MG63 (cell line): ENCODE measurements around the gene ADAP1. TPM values are rescaled to one million over a fixed set of nuclear protein-coding genes. Genes with fewer than 3 reads are reported as not detected.
"Not testable (repeated sequence)": the region's sequence is repeated elsewhere in the genome, so short reads cannot be mapped to it uniquely, and the experiment has no call there.

Experiments
- DNase-seq: peaks from one replicate; pipeline ENCODE4 v3.0.0-alpha.2; 2020
- H3K27me3 ChIP-seq: fragments of 250-450 bp; sonication (Bioruptor Pico); 2 replicates; pipeline ENCODE4 v1.5.1; 2020; ENCODE audit warnings: mild to moderate bottlenecking, moderate library complexity
- H3K36me3 ChIP-seq: fragments of 250-450 bp; sonication (Bioruptor Pico); 2 replicates; pipeline ENCODE4 v1.5.1; 2020; ENCODE audit warnings: mild to moderate bottlenecking, moderate library complexity
- H3K4me3 ChIP-seq: fragments of 250-450 bp; sonication (Bioruptor Pico); 2 replicates; pipeline ENCODE4 v1.5.1; 2020; ENCODE audit warnings: mild to moderate bottlenecking, moderate library complexity
- H3K9me3 ChIP-seq: fragments of 250-450 bp; sonication (Bioruptor Pico); 2 replicates; pipeline ENCODE4 v1.5.1; 2020; ENCODE audit warnings: mild to moderate bottlenecking, moderate library complexity
- total RNA-seq: library from RNA; depleted of rRNA; stranded (reverse); fragments of >200 nt; shearing (Covaris generic); gene quantifications from 2 replicates; pipeline ENCODE4 v1.2.3, GENCODE V29; 2014; ENCODE audit warnings: low replicate concordance

The ADAP1 gene
- total RNA-seq, 1 experiment from 2014 or later, result 9.6 TPM

GRCh38 chr7:952548-953441 is 1.7 kb downstream of the ADAP1 start:
- Histone ChIP-seq H3K36me3 (no peaks in the 10 kb centered on the region), H3K27me3 (no peaks in the 10 kb centered on the region), H3K4me3 (no peak overlapping the region), H3K9me3 (no peaks in the 10 kb centered on the region)
- no peak for DNase-seq

GRCh38 chr7:951881-952547 is 2.5 kb downstream of the ADAP1 start:
- no peak for DNase-seq
- no peaks in the 10 kb centered on the region for H3K36me3 ChIP-seq
- no peak overlapping the region for H3K4me3 ChIP-seq
- H3K9me3 ChIP-seq, result no peaks in the 10 kb centered on the region
- H3K27me3 ChIP-seq, result no peaks in the 10 kb centered on the region

GRCh38 chr7:949021-949934 is 5.2 kb downstream of the ADAP1 start:
- Histone ChIP-seq H3K4me3 (no peak overlapping the region), H3K9me3 (no peaks in the 10 kb centered on the region), H3K27me3 (no peaks in the 10 kb centered on the region), H3K36me3 (no peaks in the 10 kb centered on the region)
- no peak for DNase-seq

GRCh38 chr7:947391-948210 is 6.9 kb downstream of the ADAP1 start:
- no peaks in the 10 kb centered on the region for H3K27me3 ChIP-seq
- H3K9me3 ChIP-seq, result no peaks in the 10 kb centered on the region
- DNase-seq, result no peak
- H3K4me3 ChIP-seq, result no peak overlapping the region
- H3K36me3 ChIP-seq, result no peaks in the 10 kb centered on the region

- no peak for DNase-seq
- Histone ChIP-seq H3K9me3 (peaks cover under 1% of the 10 kb centered on the region; the same call in 1 of the 2 replicates), H3K27me3 (no peaks in the 10 kb centered on the region), H3K36me3 (no peaks in the 10 kb centered on the region), H3K4me3 (no peak overlapping the region)
These were observed 8.1 kb downstream of the ADAP1 start for GRCh38 chr7:946256-946996.

GRCh38 chr7:945556-946255 is 8.8 kb downstream of the ADAP1 start:
- H3K9me3 ChIP-seq, result peaks cover 6% of the 10 kb centered on the region; the same call in 1 of the 2 replicates
- H3K36me3 ChIP-seq, result no peaks in the 10 kb centered on the region
- DNase-seq, result no peak
- 0 out of 2 replicates have a peak, but pooled peaks cover 5% of the 10 kb centered on the region for H3K27me3 ChIP-seq
- H3K4me3 ChIP-seq, result no peak overlapping the region

GRCh38 chr7:945147-945555 is 9.3 kb downstream of the ADAP1 start:
- peaks cover 6% of the 10 kb centered on the region for H3K9me3 ChIP-seq
- H3K27me3 ChIP-seq, result 0 out of 2 replicates have a peak, but pooled peaks cover 7% of the 10 kb centered on the region
- H3K4me3 ChIP-seq, result no peak overlapping the region
- no peaks in the 10 kb centered on the region for H3K36me3 ChIP-seq
- no peak for DNase-seq

- no peak for DNase-seq
- Histone ChIP-seq H3K4me3 (no peak overlapping the region), H3K9me3 (peaks cover 6% of the 10 kb centered on the region), H3K27me3 (0 out of 2 replicates have a peak, but pooled peaks cover 7% of the 10 kb centered on the region), H3K36me3 (no peaks in the 10 kb centered on the region)
These were observed 9.7 kb downstream of the ADAP1 start for GRCh38 chr7:944744-945143.

- not testable (repeated sequence) for H3K27me3 ChIP-seq, H3K4me3 ChIP-seq, H3K9me3 ChIP-seq, H3K36me3 ChIP-seq, DNase-seq
These were observed 10.7 kb downstream of the ADAP1 start for GRCh38 chr7:943793-944192.

- no peak for DNase-seq
These were observed 13.7 kb downstream of the ADAP1 start for GRCh38 chr7:940599-941408.

GRCh38 chr7:939843-940242 is 14.6 kb downstream of the ADAP1 start:
- Histone ChIP-seq H3K36me3 (no peaks in the 10 kb centered on the region), H3K4me3 (no peak overlapping the region), H3K27me3 (0 out of 2 replicates have a peak, but pooled peaks cover 7% of the 10 kb centered on the region), H3K9me3 (peaks cover 6% of the 10 kb centered on the region)
- DNase-seq, result no peak

More at GRCh38 chr7:940599-941408, 13.7 kb downstream of the ADAP1 start:
- Histone ChIP-seq H3K36me3 (no peaks in the 10 kb centered on the region), H3K9me3 (peaks cover 6% of the 10 kb centered on the region), H3K27me3 (0 out of 2 replicates have a peak, but pooled peaks cover 7% of the 10 kb centered on the region), H3K4me3 (no peak overlapping the region)

- no peak for DNase-seq
- Histone ChIP-seq H3K27me3 (0 out of 2 replicates have a peak, but pooled peaks cover 7% of the 10 kb centered on the region), H3K9me3 (peaks cover 6% of the 10 kb centered on the region), H3K4me3 (no peak overlapping the region), H3K36me3 (no peaks in the 10 kb centered on the region)
These were observed 15.8 kb downstream of the ADAP1 start for GRCh38 chr7:938546-939185.

GRCh38 chr7:937856-938484 is 16.5 kb downstream of the ADAP1 start:
- H3K36me3 ChIP-seq, result no peaks in the 10 kb centered on the region
- peaks cover 6% of the 10 kb centered on the region for H3K9me3 ChIP-seq
- H3K4me3 ChIP-seq, result no peak overlapping the region
- DNase-seq, result no peak
- 0 out of 2 replicates have a peak, but pooled peaks cover 7% of the 10 kb centered on the region for H3K27me3 ChIP-seq
